GM23248 (cell line): Measurements from ENCODE around the gene PGLYRP3. TPM values are rescaled to one million over a fixed set of nuclear protein-coding genes. Genes with fewer than 3 reads are reported as not detected.

Experiments used
- DNase-seq: peaks from one replicate; pipeline ENCODE4 v3.0.0-alpha.2; 2015
- H2AFZ ChIP-seq: fragments of 200-600 bp; sonication (generic); 2 replicates; pipeline ENCODE4 v1.6.1; 2016; ENCODE audit warnings: antibody characterized with exemption
- H3F3A ChIP-seq: fragments of 200-600 bp; sonication (generic); 2 replicates; pipeline ENCODE4 v1.6.1; 2016; ENCODE audit warnings: mild to moderate bottlenecking, antibody characterized with exemption, mixed run types; ENCODE audit not compliant: insufficient read depth
- H3K27ac ChIP-seq: fragments of 200-600 bp; sonication (generic); 2 replicates; pipeline ENCODE4 v1.5.1; 2016; ENCODE audit warnings: mild to moderate bottlenecking
- H3K27me3 ChIP-seq: fragments of 200-600 bp; sonication (generic); replicated peaks from 2 replicates; pipeline ENCODE4 v1.6.1; 2016; ENCODE audit warnings: mild to moderate bottlenecking; ENCODE audit not compliant: insufficient read depth
- H3K36me3 ChIP-seq: fragments of 200-600 bp; sonication (generic); 2 replicates; pipeline ENCODE4 v1.6.1; 2016; ENCODE audit warnings: low read depth, mild to moderate bottlenecking
- H3K4me1 ChIP-seq: fragments of 200-600 bp; sonication (generic); 2 replicates; pipeline ENCODE4 v1.6.1; 2016; ENCODE audit warnings: mild to moderate bottlenecking; ENCODE audit not compliant: insufficient read depth
- H3K4me2 ChIP-seq: fragments of 200-600 bp; sonication (generic); one replicate; pipeline ENCODE4 v1.6.1; 2016; ENCODE audit warnings: mild to moderate bottlenecking; ENCODE audit not compliant: unreplicated experiment
- H3K4me3 ChIP-seq: fragments of 200-600 bp; sonication (generic); 2 replicates; pipeline ENCODE4 v1.5.1; 2016; ENCODE audit warnings: mild to moderate bottlenecking
- H3K79me2 ChIP-seq: fragments of 200-600 bp; sonication (generic); 2 replicates; pipeline ENCODE4 v1.6.1; 2016; ENCODE audit warnings: mild to moderate bottlenecking; ENCODE audit not compliant: insufficient read depth
- H3K9ac ChIP-seq: fragments of 200-600 bp; sonication (generic); 2 replicates; pipeline ENCODE4 v1.6.1; 2016; ENCODE audit warnings: mild to moderate bottlenecking
- H3K9me2 ChIP-seq: fragments of 200-600 bp; sonication (generic); 2 replicates; pipeline ENCODE4 v1.6.1; 2016; ENCODE audit warnings: mixed run types, mild to moderate bottlenecking, moderate library complexity; ENCODE audit not compliant: insufficient read depth
- H3K9me3 ChIP-seq: fragments of 200-600 bp; sonication (generic); one replicate; pipeline ENCODE4 v1.6.1; 2017; ENCODE audit warnings: low read depth
- H4K20me1 ChIP-seq: fragments of 200-600 bp; sonication (generic); 2 replicates; pipeline ENCODE4 v1.6.0; 2016; ENCODE audit not compliant: insufficient read depth
- EZH2 ChIP-seq: fragments of 200-600 bp; sonication (generic); IDR thresholded peaks from 2 replicates; pipeline ENCODE4 v1.6.1; 2018; ENCODE audit warnings: antibody characterized with exemption, mild to moderate bottlenecking; ENCODE audit not compliant: insufficient read depth, poor library complexity, severe bottlenecking
- EZH2phosphoT487 ChIP-seq: fragments of 200-600 bp; sonication (generic); IDR thresholded peaks from 2 replicates; pipeline ENCODE4 v1.6.1; 2018; ENCODE audit warnings: antibody characterized with exemption, moderate library complexity, mild to moderate bottlenecking, low read depth; ENCODE audit not compliant: insufficient read depth
- WGBS, 2 experiments: methylation state at CpG; one replicate each; pipeline ENCODE4 v1.1.6; 2015 to 2017; ENCODE audit warnings: low lambda C conversion rate in 2 of 2, low coverage in 1 of 2; ENCODE audit errors: missing lambda C conversion rate in 2 of 2; 5-methylcytosine and 5-hydroxymethylcytosine counted together
- in situ Hi-C: fragments of 300-500 bp; cut with MboI; formaldehyde crosslinking; loops from 2 replicates; pipeline ENCODE4 v1.15.0; 2020
- polyA plus RNA-seq: library from polyadenylated mRNA; unstranded; fragments of >200 nt; fragmentation: Nextera tagmentation; extraction: Ambion mirVana; gene quantifications from 2 replicates; pipeline ENCODE4 v1.2.1, GENCODE V29; 2016
- total RNA-seq: library from RNA; depleted of rRNA; stranded (reverse); fragments of >200 nt; shearing (Covaris generic); gene quantifications from 2 replicates; pipeline ENCODE4 v1.2.3, GENCODE V29; 2014

PGLYRP3 gene
- total and polyA plus RNA-seq, 2 experiments from 2014 or later: not detected

DNA sequence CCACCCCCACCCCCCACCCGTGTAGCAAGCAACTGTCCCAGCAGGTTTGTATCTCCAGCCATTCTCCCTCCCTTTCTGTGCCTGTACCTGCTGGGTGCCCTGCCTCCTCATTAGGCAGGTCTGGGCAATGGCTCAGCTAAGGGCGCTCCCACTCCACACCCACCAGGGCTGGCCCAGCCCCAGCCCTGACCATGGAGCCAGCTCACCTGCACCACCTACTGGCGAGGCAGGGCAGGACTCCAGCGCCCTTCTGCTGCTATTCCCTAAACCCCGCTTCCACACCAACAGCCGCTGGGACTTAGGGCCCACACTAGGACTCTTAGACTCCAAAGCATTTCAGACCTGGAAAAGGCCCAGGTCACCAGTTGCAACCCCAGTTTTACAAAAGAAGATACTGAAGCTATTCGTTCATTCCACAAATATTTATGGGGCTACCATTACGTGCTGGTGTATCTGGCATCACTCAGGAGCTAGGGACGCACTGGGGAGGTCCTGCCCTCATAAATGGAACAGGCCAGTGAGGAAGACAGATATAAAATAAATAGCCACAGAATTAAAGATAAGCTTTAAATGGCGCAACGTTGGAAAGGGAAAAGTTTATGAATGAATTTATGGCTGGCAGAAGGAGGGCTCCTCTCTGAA lies 24.0 kb downstream of the PGLYRP3 start:
- H3K9ac ChIP-seq: no peak overlapping the region
- H3K9me2 ChIP-seq: no peaks in the 10 kb centered on the region
- H3K9me3 ChIP-seq: no peaks in the 10 kb centered on the region
- peak; percentile 15 for DNase-seq
- no peak for TF ChIP-seq EZH2phosphoT487
- no peak for TF ChIP-seq EZH2
- H3K79me2 ChIP-seq: no peaks in the 10 kb centered on the region
- H3K27me3 ChIP-seq: 0 out of 2 replicates have a peak, but pooled peaks cover 6% of the 10 kb centered on the region
- no peak overlapping the region for H3K4me3 ChIP-seq
- in situ Hi-C loops: no loop called here
- H2AFZ ChIP-seq: no peak overlapping the region
- WGBS, 2 experiments: 25 to 27% methylated on average over 10 to 11 of the region's 11 CpGs
- H3K4me1 ChIP-seq: no peaks in the 10 kb centered on the region
- H3F3A ChIP-seq: no peaks in the 10 kb centered on the region
- no peaks in the 10 kb centered on the region for H3K36me3 ChIP-seq
- no peak overlapping the region for H3K4me2 ChIP-seq
- no peaks in the 10 kb centered on the region for H4K20me1 ChIP-seq
- no peak overlapping the region for H3K27ac ChIP-seq

DNA sequence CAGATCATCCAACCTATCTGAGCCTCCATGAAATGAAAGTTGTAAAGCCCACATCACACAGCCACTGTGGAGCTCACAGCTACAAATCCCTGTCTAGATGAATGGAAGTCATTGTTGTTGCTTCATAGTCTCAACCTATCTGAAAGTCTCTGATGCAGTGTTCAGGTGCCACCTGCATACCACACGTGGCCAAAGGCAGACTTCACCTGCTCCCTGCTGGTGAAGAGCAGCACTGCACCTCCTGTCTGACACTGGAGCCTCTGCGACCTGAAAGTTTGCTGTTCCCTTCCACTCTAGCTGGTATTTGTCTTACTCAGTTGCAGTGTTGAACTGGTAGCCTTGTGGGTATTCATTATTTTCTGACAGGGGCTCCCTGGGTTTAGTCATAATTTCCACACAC lies 34.9 kb downstream of the PGLYRP3 start:
- H3K9me2 ChIP-seq: no peaks in the 10 kb centered on the region
- TF ChIP-seq EZH2 (no peak), EZH2phosphoT487 (no peak)
- no peaks in the 10 kb centered on the region for H3K36me3 ChIP-seq
- H3K4me2 ChIP-seq: no peak overlapping the region
- no peak overlapping the region for H2AFZ ChIP-seq
- peaks cover 22% of the 10 kb centered on the region for H3K27me3 ChIP-seq
- H3K9ac ChIP-seq: no peak overlapping the region
- in situ Hi-C loops: no loop called here
- 13 to 14% methylated on average over 2 of the region's 2 CpGs for WGBS, 2 experiments
- H3F3A ChIP-seq: no peaks in the 10 kb centered on the region
- H3K4me1 ChIP-seq: no peaks in the 10 kb centered on the region
- no peaks in the 10 kb centered on the region for H3K79me2 ChIP-seq
- no peak overlapping the region for H3K4me3 ChIP-seq
- no peak for DNase-seq
- no peak overlapping the region for H3K27ac ChIP-seq
- H4K20me1 ChIP-seq: no peaks in the 10 kb centered on the region
- no peaks in the 10 kb centered on the region for H3K9me3 ChIP-seq

DNA sequence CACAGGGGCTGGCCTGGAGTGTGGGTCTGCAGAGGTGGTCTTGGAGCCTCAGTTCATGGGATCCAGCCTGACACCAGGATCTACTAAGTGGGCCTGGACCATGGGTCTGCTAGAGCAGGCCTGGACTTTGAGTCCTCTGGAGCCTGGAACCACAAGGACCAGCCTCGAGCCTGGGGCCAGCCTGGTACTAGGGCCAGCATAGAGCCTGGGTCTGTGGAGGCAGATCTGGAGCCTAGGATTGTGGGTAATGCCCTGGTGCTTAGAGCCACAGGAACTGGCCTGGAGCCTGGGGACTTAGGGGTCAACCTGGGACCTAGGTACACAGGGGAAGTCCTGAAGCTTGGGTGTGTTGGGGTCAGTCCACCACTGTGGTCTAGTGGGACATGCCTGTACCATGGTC lies 40.6 kb downstream of the PGLYRP3 start:
- no peaks in the 10 kb centered on the region for H3K9me3 ChIP-seq
- no peak overlapping the region for H3K4me2 ChIP-seq
- no peak overlapping the region for H3K27ac ChIP-seq
- no peak overlapping the region for H2AFZ ChIP-seq
- no peak for TF ChIP-seq EZH2
- no peak for TF ChIP-seq EZH2phosphoT487
- no peaks in the 10 kb centered on the region for H3K79me2 ChIP-seq
- H3K9me2 ChIP-seq: no peaks in the 10 kb centered on the region
- H4K20me1 ChIP-seq: no peaks in the 10 kb centered on the region
- H3K27me3 ChIP-seq: peaks cover 22% of the 10 kb centered on the region
- no peaks in the 10 kb centered on the region for H3F3A ChIP-seq
- no peaks in the 10 kb centered on the region for H3K36me3 ChIP-seq
- 9 to 10% methylated on average over 1 of the region's 1 CpG for WGBS, 2 experiments
- no peak overlapping the region for H3K4me3 ChIP-seq
- no peak for DNase-seq
- no peak overlapping the region for H3K9ac ChIP-seq
- H3K4me1 ChIP-seq: no peaks in the 10 kb centered on the region
- in situ Hi-C loops: no loop called here

DNA sequence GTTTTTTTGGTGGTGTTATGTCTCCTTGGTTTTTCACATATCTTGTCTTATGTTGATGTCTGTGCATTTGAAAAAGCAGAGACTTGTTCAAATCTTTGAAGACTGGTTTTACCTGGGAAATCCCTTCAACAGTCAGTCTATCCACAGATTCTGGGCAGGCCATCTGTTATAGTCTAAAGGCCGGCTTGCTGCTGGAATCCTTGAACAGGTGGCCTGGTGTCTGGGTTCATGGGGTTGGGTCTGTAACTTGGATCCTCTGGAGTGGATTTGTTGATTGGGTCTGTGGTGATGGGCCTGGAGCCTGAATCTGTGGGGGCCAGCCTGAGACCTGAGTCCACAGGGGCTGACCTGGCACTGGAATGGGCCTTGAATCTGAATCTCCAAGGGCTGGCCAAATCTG lies 41.0 kb downstream of the PGLYRP3 start:
- in situ Hi-C loops: no loop called here
- WGBS, 2 experiments: 53 to 59% methylated on average over 1 of the region's 1 CpG
- no peaks in the 10 kb centered on the region for H3K9me3 ChIP-seq

DNA sequence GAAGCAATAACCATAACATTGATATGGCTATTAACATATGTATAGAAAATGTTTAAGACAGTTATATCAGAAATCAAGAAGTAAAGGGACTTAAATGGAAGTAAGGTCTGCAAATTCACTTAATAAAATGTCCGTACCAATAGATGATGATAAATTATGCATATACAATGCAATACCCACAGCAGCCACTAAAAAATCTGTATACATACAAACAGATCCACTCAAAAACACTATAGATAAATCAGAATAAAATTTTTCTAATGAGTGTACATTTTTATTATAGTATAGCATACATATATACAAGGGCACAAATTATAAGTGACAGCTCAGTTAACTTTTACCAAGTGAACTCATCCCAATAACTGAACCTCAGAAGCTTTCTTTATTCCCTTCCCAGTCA lies 47.3 kb downstream of the PGLYRP3 start:
- Histone ChIP-seq H3K4me3 (no peak overlapping the region), H3K4me2 (no peak overlapping the region), H3K9me2 (no peaks in the 10 kb centered on the region), H3K27me3 (peaks cover 47% of the 10 kb centered on the region), H3K79me2 (no peaks in the 10 kb centered on the region), H2AFZ (no peak overlapping the region), H3F3A (no peaks in the 10 kb centered on the region), H3K27ac (no peak overlapping the region), H3K9ac (no peak overlapping the region), H4K20me1 (no peaks in the 10 kb centered on the region), H3K9me3 (no peaks in the 10 kb centered on the region), H3K4me1 (0 out of 2 replicates have a peak, but pooled peaks cover 4% of the 10 kb centered on the region), H3K36me3 (no peaks in the 10 kb centered on the region)
- WGBS, 2 experiments: 6 to 9% methylated on average over 1 of the region's 1 CpG
- no peak for DNase-seq
- TF ChIP-seq EZH2: no peak
- TF ChIP-seq EZH2phosphoT487: no peak
- in situ Hi-C loops: no loop called here

More for the DNA sequence above, 41.0 kb downstream of the PGLYRP3 start:
- Histone ChIP-seq H3K4me1 (no peaks in the 10 kb centered on the region), H3K9ac (no peak overlapping the region), H3K36me3 (no peaks in the 10 kb centered on the region), H3K79me2 (no peaks in the 10 kb centered on the region), H3F3A (no peaks in the 10 kb centered on the region), H4K20me1 (no peaks in the 10 kb centered on the region), H3K4me3 (no peak overlapping the region), H3K27me3 (peaks cover 20% of the 10 kb centered on the region), H3K27ac (no peak overlapping the region), H3K4me2 (no peak overlapping the region), H2AFZ (no peak overlapping the region), H3K9me2 (no peaks in the 10 kb centered on the region)
- no peak for TF ChIP-seq EZH2
- TF ChIP-seq EZH2phosphoT487: no peak
- DNase-seq: no peak
